ENCODE measurements around the gene GPER1.

GPER1 gene

GRCh38 chr7:1074593-1075431, 13.1 kb upstream of the GPER1 start:
- CTCF ChIA-PET, result interaction anchor here (0.7 to 2.3 kb wide), 2 partner anchors 9 to 101 kb away, joined by 3 to 14 read pairs; no protein-coding TSS in a partner anchor
- POLR2A ChIA-PET, result no interaction called here
- no peak for TF ChIP-seq CTCF (IDR thresholded peaks at IDR 0.05; ENCODE audit: control extremely low read depth, extremely low read depth, low read depth, missing control alignments)
- DNase-seq (ENCODE audit: extremely low spot score), result no peak

DNA sequence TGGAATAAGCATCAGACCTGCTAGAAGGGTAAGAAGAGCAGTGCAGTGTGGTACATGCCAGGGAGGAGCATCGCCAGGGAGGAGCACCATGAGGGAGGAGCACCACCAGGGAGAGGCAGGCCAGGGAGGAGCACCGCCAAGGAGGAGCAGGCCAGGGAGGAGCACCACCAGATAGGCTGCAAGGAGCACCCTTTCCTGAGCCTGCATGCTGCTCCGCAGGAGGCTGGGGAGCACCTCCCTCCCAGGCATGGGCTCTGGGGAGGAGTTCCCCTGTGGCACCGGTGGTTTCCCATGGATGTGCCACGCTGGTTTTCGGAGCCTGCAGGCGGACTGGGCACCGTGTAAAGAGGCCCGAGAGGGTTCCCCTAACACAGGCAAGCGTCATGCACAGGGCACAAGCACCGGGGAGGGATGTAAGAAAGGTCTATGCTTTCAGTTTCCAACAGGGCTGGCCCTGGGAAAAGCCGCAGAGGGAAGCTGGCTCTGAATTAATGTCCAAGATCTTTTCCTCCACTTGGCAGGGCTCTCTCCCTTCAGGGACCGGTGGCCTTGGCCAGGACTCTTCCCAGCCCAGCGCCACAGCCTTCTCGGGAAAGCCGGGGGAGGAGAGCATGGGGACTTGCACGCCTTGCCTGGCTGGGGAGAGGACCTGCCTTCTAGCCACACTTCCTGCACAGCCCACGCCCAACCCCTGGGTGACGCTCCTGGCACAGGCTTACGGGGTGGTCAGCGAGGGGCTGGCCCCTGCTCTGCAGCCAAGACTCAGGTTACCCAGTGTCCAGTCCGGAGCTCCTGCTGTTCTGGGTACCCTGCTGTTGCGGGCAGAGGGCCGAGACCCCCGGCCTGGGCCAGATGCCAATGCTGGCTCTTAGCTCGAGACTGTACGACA, 11.5 kb upstream of the GPER1 start:
- ChIA-PET CTCF (interaction anchor here (1.2 to 3.3 kb wide), 4 partner anchors 10 to 83 kb away, joined by 3 to 14 read pairs (median 8); no protein-coding TSS in a partner anchor), POLR2A (no interaction called here)
- no peak for DNase-seq (ENCODE audit: extremely low spot score)
- TF ChIP-seq CTCF (IDR thresholded peaks at IDR 0.05; ENCODE audit: control extremely low read depth, extremely low read depth, low read depth, missing control alignments), result no peak

DNA sequence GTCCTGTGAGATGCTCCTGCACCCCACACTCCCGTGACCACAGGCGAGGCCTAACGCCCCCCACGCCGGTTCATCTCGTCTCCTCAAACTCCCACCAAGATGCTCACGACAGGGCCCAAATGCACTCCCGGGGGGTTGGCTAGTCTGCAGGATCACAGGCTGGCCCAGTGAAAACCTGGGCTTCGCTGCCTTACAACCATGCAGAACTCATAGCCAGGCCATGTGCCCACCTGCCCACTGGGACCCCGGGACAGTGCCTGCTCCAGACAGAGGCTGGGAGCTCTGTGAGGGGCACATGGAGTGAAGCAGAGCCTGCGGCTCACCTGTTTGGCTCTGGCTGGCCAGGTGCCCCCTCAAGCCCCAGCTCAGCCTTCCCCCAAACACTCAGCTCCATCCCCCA, 9.4 kb upstream of the GPER1 start:
- ChIA-PET POLR2A (no interaction called here), CTCF (interaction anchor here (1.0 to 3.3 kb wide), 7 partner anchors 8 to 98 kb away, joined by 3 to 13 read pairs (median 3); no protein-coding TSS in a partner anchor)
- DNase-seq (ENCODE audit: extremely low spot score), result no peak

DNA sequence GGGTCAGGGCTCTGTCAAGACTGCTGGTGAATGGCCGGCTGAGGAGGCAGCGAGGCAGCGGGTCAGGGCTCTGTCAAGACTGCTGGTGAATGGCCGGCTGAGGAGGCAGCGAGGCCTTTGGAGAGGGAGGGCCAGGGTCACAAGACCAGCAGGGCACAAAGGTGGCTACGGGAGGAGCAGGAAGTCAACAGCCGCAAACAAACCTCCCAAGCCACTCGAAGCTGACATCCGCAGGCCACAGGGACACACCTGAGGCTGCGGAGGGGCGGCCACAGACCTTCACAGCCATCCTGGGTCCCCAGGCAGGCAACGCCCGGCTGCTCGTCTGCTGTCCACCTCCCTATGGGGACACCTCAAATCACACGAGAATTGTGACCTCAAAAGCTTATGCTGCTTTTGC, 8.9 kb upstream of the GPER1 start:
- no peak for TF ChIP-seq CTCF (IDR thresholded peaks at IDR 0.05; ENCODE audit: control extremely low read depth, extremely low read depth, low read depth, missing control alignments)
- no peak for DNase-seq (ENCODE audit: extremely low spot score)
- ChIA-PET CTCF (interaction anchor here (1.0 to 3.4 kb wide), 7 partner anchors 7 to 98 kb away, joined by 3 to 15 read pairs (median 11); no protein-coding TSS in a partner anchor), POLR2A (no interaction called here)

More for the DNA sequence above, 9.4 kb upstream of the GPER1 start:
- TF ChIP-seq CTCF (IDR thresholded peaks at IDR 0.05; ENCODE audit: control extremely low read depth, extremely low read depth, low read depth, missing control alignments), result no peak

DNA sequence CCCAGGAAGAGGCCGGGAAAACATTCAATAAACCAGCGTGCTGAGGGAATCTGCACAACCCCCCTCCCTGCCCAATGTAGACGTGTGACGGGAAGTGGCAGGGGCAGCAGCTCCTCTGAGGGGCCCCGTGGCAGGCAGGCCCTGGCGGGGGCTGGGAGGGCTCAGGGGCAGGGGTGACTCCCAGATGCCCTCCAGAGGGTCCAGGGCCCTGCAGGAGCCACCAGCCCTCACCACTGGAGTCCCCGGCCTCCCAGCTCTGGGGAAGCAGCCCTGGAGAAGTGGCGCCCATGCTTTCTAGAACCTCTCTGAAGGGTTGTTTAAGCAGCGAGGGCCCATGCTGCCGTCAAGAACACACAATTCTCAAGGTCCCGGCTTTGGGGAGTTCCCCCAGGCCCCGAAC, 8.4 kb upstream of the GPER1 start:
- POLR2A ChIA-PET, result no interaction called here
- CTCF ChIA-PET, result interaction anchor here (0.9 to 3.4 kb wide), 6 partner anchors 12 to 97 kb away, joined by 3 to 15 read pairs (median 7); no protein-coding TSS in a partner anchor
- TF ChIP-seq CTCF (IDR thresholded peaks at IDR 0.05; ENCODE audit: control extremely low read depth, extremely low read depth, low read depth, missing control alignments), result no peak
- no peak for DNase-seq (ENCODE audit: extremely low spot score)

DNA sequence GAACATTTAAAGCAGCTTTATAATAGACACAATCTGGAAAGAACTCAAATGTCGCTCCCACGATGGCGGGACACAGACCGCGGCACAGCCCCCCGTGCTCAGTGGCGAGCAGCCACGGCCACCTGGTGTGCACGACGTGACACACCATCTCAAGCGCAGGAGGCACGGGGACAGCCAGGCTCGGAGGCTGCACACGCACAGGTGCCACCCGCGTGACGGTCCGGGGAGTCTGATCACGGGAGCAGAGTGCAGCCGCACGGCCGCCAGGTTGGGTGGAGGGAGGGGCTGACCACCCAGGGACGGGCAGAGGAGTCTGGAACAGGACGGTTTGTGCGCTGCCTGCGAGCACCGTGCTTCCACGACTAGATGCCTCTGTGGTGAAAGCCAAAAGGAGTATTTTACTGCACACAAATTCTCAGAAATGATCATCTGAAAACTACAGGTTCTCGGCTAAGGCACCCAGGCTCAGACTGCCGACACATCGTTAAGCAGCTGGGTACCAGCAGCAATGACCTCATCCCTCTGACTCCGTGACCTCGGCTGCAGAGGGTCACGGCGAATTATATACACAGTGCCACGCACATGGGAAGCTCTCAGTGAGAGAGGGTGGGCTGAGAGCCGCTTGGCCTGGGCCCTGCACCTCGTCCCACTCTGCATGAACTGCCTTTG, 7.5 kb upstream of the GPER1 start:
- no peak for TF ChIP-seq CTCF (IDR thresholded peaks at IDR 0.05; ENCODE audit: control extremely low read depth, extremely low read depth, low read depth, missing control alignments)
- no peak for DNase-seq (ENCODE audit: extremely low spot score)
- ChIA-PET POLR2A (no interaction called here), CTCF (interaction anchor here (0.9 to 3.4 kb wide), 6 partner anchors 11 to 96 kb away, joined by 3 to 15 read pairs (median 6); no protein-coding TSS in a partner anchor)
